BJ (cell line): Measurements from ENCODE around the gene FIS1. TPM values are rescaled to one million over a fixed set of nuclear protein-coding genes. Genes with fewer than 3 reads are reported as not detected.

Source experiments
- CTCF ChIA-PET: fragments of 350-600 bp; formaldehyde crosslinking; extraction: SDS; loops from one replicate; lab custom pipeline; 2021; ENCODE audit warnings: antibody characterized with exemption, inconsistent platforms; lab: Yijun Ruan, JAX
- POLR2A ChIA-PET: fragments of 300-600 bp; sonication (Branson Sonifier 250); formaldehyde crosslinking; extraction: SDS; loops from one replicate; lab custom pipeline; 2021; ENCODE audit warnings: antibody characterized with exemption; lab: Charles Lee
- DNase-seq: peaks from one replicate; pipeline ENCODE4 v3.0.0-alpha.2; 2011; ENCODE audit warnings: low read depth
- H3K27me3 ChIP-seq: 2 replicates; pipeline ENCODE4 v1.6.0; 2011; ENCODE audit warnings: low read length; ENCODE audit not compliant: control insufficient read depth, insufficient read depth
- H3K36me3 ChIP-seq: 2 replicates; pipeline ENCODE4 v1.5.1; 2011; ENCODE audit warnings: low read length; ENCODE audit not compliant: control insufficient read depth, insufficient read depth
- H3K4me3 ChIP-seq: 2 replicates; pipeline ENCODE4 v1.5.1; 2011; ENCODE audit warnings: low read depth, mild to moderate bottlenecking, control low read depth, low read length
- polyA plus RNA-seq: library from polyadenylated mRNA; depleted of rRNA; stranded (reverse); fragments of >200 nt; gene quantifications from 2 replicates; pipeline ENCODE4 v1.2.3, GENCODE V29; 2011
- TF ChIP-seq, protein P1 (sequence below): IDR thresholded peaks from 2 replicates; pipeline ENCODE4 v1.5.1; 2011; ENCODE audit warnings: low read depth, mild to moderate bottlenecking, control low read depth, inconsistent platforms, low read length, moderate library complexity; ENCODE audit not compliant: insufficient read depth

FIS1 gene
- polyA plus RNA-seq, 1 experiment = 329 TPM

DNA sequence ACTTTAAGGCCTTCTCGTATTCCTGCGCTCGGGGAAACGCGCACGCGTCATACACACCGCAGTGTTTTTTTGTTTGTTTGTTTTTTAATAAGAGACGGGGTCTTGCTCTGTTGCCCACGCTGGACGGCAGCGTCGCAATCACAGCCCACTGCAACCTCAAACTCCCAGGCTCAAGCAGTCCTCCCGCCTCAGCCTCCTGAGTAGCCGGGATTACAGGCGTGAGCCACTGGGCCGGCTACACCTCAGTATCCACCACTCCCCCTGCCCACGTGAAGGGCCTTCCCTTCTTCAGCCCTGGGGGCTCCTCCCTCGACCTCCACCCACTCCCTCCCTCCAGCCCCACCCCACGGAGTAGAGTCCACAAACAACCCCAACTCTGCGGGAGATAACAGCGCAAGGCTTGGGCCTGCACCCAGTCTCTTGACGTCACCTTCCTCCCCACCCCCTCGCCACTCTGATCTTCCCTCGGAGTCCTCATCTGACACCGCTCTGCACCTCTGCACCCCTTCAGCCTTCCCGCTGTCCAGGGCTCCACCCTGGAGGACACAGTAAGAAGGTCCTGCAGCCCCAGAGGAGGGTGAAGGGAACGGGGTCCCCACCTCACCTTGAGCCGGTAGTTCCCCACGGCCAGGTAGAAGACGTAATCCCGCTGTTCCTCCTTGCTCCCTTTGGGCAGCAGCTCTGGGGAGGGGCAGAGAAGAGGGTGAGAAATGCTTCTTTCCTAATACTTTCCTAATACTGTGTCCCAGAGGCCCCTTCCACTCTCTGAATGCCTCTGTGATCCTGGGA lies 4.5 kb downstream of the FIS1 start:
- TF ChIP-seq, protein P1, sequence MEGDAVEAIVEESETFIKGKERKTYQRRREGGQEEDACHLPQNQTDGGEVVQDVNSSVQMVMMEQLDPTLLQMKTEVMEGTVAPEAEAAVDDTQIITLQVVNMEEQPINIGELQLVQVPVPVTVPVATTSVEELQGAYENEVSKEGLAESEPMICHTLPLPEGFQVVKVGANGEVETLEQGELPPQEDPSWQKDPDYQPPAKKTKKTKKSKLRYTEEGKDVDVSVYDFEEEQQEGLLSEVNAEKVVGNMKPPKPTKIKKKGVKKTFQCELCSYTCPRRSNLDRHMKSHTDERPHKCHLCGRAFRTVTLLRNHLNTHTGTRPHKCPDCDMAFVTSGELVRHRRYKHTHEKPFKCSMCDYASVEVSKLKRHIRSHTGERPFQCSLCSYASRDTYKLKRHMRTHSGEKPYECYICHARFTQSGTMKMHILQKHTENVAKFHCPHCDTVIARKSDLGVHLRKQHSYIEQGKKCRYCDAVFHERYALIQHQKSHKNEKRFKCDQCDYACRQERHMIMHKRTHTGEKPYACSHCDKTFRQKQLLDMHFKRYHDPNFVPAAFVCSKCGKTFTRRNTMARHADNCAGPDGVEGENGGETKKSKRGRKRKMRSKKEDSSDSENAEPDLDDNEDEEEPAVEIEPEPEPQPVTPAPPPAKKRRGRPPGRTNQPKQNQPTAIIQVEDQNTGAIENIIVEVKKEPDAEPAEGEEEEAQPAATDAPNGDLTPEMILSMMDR = no peak
- H3K36me3 ChIP-seq = peaks cover 26% of the 10 kb centered on the region
- DNase-seq = no peak
- no peak overlapping the region for H3K4me3 ChIP-seq
- no peaks in the 10 kb centered on the region for H3K27me3 ChIP-seq
- ChIA-PET POLR2A (no interaction called here), CTCF (no interaction called here)

DNA sequence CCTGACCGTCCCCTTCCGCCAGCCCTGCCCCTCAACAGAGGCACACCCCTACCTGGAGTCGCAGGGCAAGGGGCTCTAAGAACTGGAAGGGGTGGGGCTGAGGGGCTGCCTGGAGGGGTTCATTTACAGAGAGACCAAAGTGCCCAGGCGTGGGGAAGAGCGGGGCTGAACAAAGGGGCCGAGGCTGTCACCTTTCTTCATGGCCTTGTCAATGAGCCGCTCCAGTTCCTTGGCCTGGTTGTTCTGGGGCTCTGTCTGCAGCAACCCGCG lies 5.0 kb downstream of the FIS1 start:
- no peak for DNase-seq
- H3K4me3 ChIP-seq = no peak overlapping the region
- POLR2A ChIA-PET = no interaction called here
- CTCF ChIA-PET = no interaction called here
- TF ChIP-seq, protein P1 = no peak
- peaks cover 26% of the 10 kb centered on the region for H3K36me3 ChIP-seq
- no peaks in the 10 kb centered on the region for H3K27me3 ChIP-seq

DNA sequence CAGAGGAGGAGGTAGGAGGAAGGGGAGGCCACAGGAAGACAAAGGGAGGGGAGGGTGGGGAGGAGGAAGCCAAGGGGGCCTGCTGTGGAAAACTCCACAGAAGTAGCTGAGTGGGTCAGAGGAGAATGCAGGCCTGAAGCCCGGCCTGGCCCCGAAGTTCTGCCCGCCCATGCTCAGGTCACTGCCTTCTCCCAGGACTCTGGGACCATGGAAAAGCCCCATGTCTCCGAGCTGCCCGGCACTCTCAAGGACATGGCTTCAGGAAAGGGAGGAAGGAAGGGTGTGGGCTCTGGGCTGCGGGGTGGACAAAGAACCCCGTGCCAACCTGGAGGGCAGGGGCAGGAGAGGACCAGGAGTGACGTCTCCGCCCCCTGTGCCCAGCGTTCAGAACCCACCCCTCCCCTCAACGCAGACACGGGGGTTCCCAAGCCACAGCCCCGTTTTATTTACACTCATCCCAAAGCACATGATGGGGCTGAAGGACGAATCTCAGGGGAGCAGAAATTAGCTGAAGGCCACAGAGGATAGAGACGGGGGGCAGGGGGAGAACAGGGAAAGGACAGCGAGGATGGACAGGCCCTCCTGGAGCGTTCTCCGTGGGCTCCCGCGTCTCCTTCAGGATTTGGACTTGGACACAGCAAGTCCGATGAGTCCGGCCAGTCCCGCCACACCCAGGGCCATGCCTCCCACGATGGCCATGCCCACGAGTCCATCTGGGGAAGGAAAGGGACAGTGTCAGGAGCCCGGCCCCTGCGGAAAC lies 5.5 kb downstream of the FIS1 start:
- H3K27me3 ChIP-seq = no peaks in the 10 kb centered on the region
- peaks cover 26% of the 10 kb centered on the region for H3K36me3 ChIP-seq
- no peak for DNase-seq
- H3K4me3 ChIP-seq = no peak overlapping the region
- ChIA-PET POLR2A (no interaction called here), CTCF (interaction anchor here (0.9 kb wide), 1 partner anchor 47 kb away, joined by 4 read pairs; no protein-coding TSS in a partner anchor)
- TF ChIP-seq, protein P1 = no peak

DNA sequence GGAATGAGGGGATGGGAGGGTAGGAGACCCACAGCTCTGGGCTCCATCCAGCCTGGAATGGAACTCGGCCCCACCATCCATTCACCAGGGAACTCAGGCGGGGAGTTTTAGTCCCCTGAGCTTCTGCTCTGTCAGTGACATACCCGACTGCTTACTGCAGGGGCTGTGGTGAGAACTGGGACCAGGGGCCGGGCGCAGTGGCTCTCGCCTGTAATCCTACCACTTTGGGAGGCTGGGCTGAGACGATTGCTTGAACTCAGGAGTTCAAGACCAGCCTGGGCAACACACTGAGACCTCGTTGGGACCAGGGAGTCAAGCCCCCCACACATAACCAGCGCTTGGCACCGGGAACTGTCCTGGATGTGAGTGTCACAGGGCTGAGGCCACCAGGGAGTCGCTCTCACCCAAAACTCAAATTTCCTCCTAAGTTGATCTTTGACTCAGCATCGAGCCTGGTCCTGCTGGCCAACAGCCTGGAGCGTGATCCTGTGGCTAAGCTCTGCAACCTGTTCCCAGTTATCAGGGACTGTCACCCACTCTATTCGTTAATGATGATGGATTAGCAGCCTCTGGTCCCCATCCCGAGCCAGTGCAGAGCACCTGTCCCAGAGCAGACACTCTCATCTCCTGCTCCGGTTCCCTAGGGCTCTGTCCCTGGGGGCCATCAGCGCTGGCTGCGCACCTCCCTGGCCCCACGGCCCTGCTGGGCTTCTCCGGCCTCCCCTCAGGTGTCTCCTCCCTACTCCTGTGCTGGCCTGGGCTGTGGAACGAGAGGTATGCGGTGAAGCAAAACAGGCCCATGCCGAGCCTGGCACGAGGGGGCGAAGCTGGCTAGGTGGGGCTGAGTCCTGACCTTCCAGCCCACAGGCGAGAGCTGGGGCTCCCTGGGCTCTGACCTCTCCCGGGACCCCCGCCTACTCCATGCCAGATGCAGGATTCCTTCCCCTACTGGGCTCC lies 6.4 kb downstream of the FIS1 start:
- no peak for DNase-seq
- Histone ChIP-seq H3K27me3 (no peaks in the 10 kb centered on the region), H3K36me3 (peaks cover 26% of the 10 kb centered on the region), H3K4me3 (no peak overlapping the region)
- TF ChIP-seq, protein P1 = no peak
- CTCF ChIA-PET = interaction anchor here (0.8 to 0.9 kb wide), 2 partner anchors 18 to 46 kb away, joined by 3 to 4 read pairs; no protein-coding TSS in a partner anchor
- POLR2A ChIA-PET = no interaction called here
